ENCODE data around the gene HELZ2. TPM values are rescaled to one million over a fixed set of nuclear protein-coding genes. Genes with fewer than 3 reads are reported as not detected.
A peak's percentile ranks its signal among the peaks of the same experiment; 100 is the strongest.

HELZ2 gene
- total and polyA plus RNA-seq, 9 donors, result 5.8 to 12.4 (median 7.4) TPM

GRCh38 chr20:63568986-63569949 lies 4.8 kb downstream of the HELZ2 start:
- WGBS (ENCODE audit: insufficient coverage), result 71% methylated on average over 43 of the region's 46 CpGs
- peak; percentile 51 for DNase-seq
- Histone ChIP-seq H3K27ac (ENCODE audit: low read length) (no peak overlapping the region), H3K4me3 (ENCODE audit: low read length) (no peak overlapping the region), H3K9me3 (replicated peaks; ENCODE audit: control insufficient read depth, low read depth, low read length) (no peaks in the 10 kb centered on the region), H3K4me1 (ENCODE audit: control insufficient read depth, insufficient read depth, low read length) (peaks cover 30% of the 10 kb centered on the region), H3K36me3 (ENCODE audit: control insufficient read depth, insufficient read depth, low read length) (peaks cover 63% of the 10 kb centered on the region), H3K27me3 (ENCODE audit: control insufficient read depth, insufficient read depth, low read length) (no peaks in the 10 kb centered on the region)

GRCh38 chr20:63568170-63568981 lies 5.7 kb downstream of the HELZ2 start:
- peaks cover 25% of the 10 kb centered on the region for H3K4me1 ChIP-seq (ENCODE audit: control insufficient read depth, insufficient read depth, low read length)
- H3K9me3 ChIP-seq (replicated peaks; ENCODE audit: control insufficient read depth, low read depth, low read length), result no peaks in the 10 kb centered on the region
- 82% methylated on average over 38 of the region's 43 CpGs for WGBS (ENCODE audit: insufficient coverage)
- H3K36me3 ChIP-seq (ENCODE audit: control insufficient read depth, insufficient read depth, low read length), result peaks cover 72% of the 10 kb centered on the region
- no peak overlapping the region for H3K27ac ChIP-seq (ENCODE audit: low read length)
- H3K4me3 ChIP-seq (ENCODE audit: low read length), result no peak overlapping the region
- no peaks in the 10 kb centered on the region for H3K27me3 ChIP-seq (ENCODE audit: control insufficient read depth, insufficient read depth, low read length)
- DNase-seq, result no peak

- H3K27me3 ChIP-seq (ENCODE audit: control insufficient read depth, insufficient read depth, low read length), result no peaks in the 10 kb centered on the region
- peaks cover 75% of the 10 kb centered on the region for H3K36me3 ChIP-seq (ENCODE audit: control insufficient read depth, insufficient read depth, low read length)
Measured at GRCh38 chr20:63567386-63568169, 6.5 kb downstream of the HELZ2 start.

GRCh38 chr20:63567136-63567385 lies 7.0 kb downstream of the HELZ2 start:
- WGBS (ENCODE audit: insufficient coverage), result 90% methylated on average over 22 of the region's 22 CpGs
- Histone ChIP-seq H3K4me1 (ENCODE audit: control insufficient read depth, insufficient read depth, low read length) (peaks cover 18% of the 10 kb centered on the region), H3K9me3 (replicated peaks; ENCODE audit: control insufficient read depth, low read depth, low read length) (no peaks in the 10 kb centered on the region), H3K27ac (ENCODE audit: low read length) (no peak overlapping the region), H3K27me3 (ENCODE audit: control insufficient read depth, insufficient read depth, low read length) (no peaks in the 10 kb centered on the region), H3K4me3 (ENCODE audit: low read length) (no peak overlapping the region), H3K36me3 (ENCODE audit: control insufficient read depth, insufficient read depth, low read length) (peaks cover 75% of the 10 kb centered on the region)
- DNase-seq, result no peak

More at GRCh38 chr20:63567386-63568169, 6.5 kb downstream of the HELZ2 start:
- Histone ChIP-seq H3K27ac (ENCODE audit: low read length) (no peak overlapping the region), H3K9me3 (replicated peaks; ENCODE audit: control insufficient read depth, low read depth, low read length) (no peaks in the 10 kb centered on the region), H3K4me1 (ENCODE audit: control insufficient read depth, insufficient read depth, low read length) (peaks cover 18% of the 10 kb centered on the region), H3K4me3 (ENCODE audit: low read length) (no peak overlapping the region)
- peak; percentile 51 for DNase-seq
- 85% methylated on average over 33 of the region's 37 CpGs for WGBS (ENCODE audit: insufficient coverage)

- DNase-seq, result no peak
- Histone ChIP-seq H3K27me3 (ENCODE audit: control insufficient read depth, insufficient read depth, low read length) (no peaks in the 10 kb centered on the region), H3K27ac (ENCODE audit: low read length) (no peak overlapping the region), H3K36me3 (ENCODE audit: control insufficient read depth, insufficient read depth, low read length) (peaks cover 76% of the 10 kb centered on the region), H3K9me3 (replicated peaks; ENCODE audit: control insufficient read depth, low read depth, low read length) (no peaks in the 10 kb centered on the region), H3K4me3 (ENCODE audit: low read length) (no peak overlapping the region), H3K4me1 (ENCODE audit: control insufficient read depth, insufficient read depth, low read length) (peaks cover 18% of the 10 kb centered on the region)
- WGBS (ENCODE audit: insufficient coverage), result 87% methylated on average over 44 of the region's 46 CpGs
Measured at GRCh38 chr20:63566395-63567135, 7.5 kb downstream of the HELZ2 start.

- no peak for DNase-seq
- Histone ChIP-seq H3K36me3 (ENCODE audit: control insufficient read depth, insufficient read depth, low read length) (peaks cover 83% of the 10 kb centered on the region), H3K27me3 (ENCODE audit: control insufficient read depth, insufficient read depth, low read length) (no peaks in the 10 kb centered on the region), H3K9me3 (replicated peaks; ENCODE audit: control insufficient read depth, low read depth, low read length) (no peaks in the 10 kb centered on the region), H3K4me3 (ENCODE audit: low read length) (no peak overlapping the region), H3K27ac (ENCODE audit: low read length) (no peak overlapping the region), H3K4me1 (ENCODE audit: control insufficient read depth, insufficient read depth, low read length) (peaks cover 17% of the 10 kb centered on the region)
- 89% methylated on average over 43 of the region's 43 CpGs for WGBS (ENCODE audit: insufficient coverage)
Measured at GRCh38 chr20:63565699-63566335, 8.2 kb downstream of the HELZ2 start.

- no peaks in the 10 kb centered on the region for H3K9me3 ChIP-seq (replicated peaks; ENCODE audit: control insufficient read depth, low read depth, low read length)
- 93% methylated on average over 61 of the region's 61 CpGs for WGBS (ENCODE audit: insufficient coverage)
- no peak overlapping the region for H3K27ac ChIP-seq (ENCODE audit: low read length)
- H3K36me3 ChIP-seq (ENCODE audit: control insufficient read depth, insufficient read depth, low read length), result peaks cover 87% of the 10 kb centered on the region
- H3K27me3 ChIP-seq (ENCODE audit: control insufficient read depth, insufficient read depth, low read length), result no peaks in the 10 kb centered on the region
- DNase-seq, result no peak
- H3K4me1 ChIP-seq (ENCODE audit: control insufficient read depth, insufficient read depth, low read length), result peaks cover 14% of the 10 kb centered on the region
- H3K4me3 ChIP-seq (ENCODE audit: low read length), result no peak overlapping the region
Measured at GRCh38 chr20:63565021-63565698, 8.9 kb downstream of the HELZ2 start.

GRCh38 chr20:63564036-63564810 lies 9.8 kb downstream of the HELZ2 start:
- Histone ChIP-seq H3K9me3 (replicated peaks; ENCODE audit: control insufficient read depth, low read depth, low read length) (no peaks in the 10 kb centered on the region), H3K27ac (ENCODE audit: low read length) (no peak overlapping the region), H3K36me3 (ENCODE audit: control insufficient read depth, insufficient read depth, low read length) (peaks cover 87% of the 10 kb centered on the region), H3K4me3 (ENCODE audit: low read length) (no peak overlapping the region), H3K27me3 (ENCODE audit: control insufficient read depth, insufficient read depth, low read length) (no peaks in the 10 kb centered on the region), H3K4me1 (ENCODE audit: control insufficient read depth, insufficient read depth, low read length) (peaks cover 9% of the 10 kb centered on the region)
- no peak for DNase-seq
- WGBS (ENCODE audit: insufficient coverage), result 95% methylated on average over 58 of the region's 62 CpGs

Data from muscle of leg (tissue), 11 donors.